B cell (primary cell): ENCODE data around the gene MYH11. TPM values are rescaled to one million over a fixed set of nuclear protein-coding genes. Genes with fewer than 3 reads are reported as not detected.

Experiments
- ATAC-seq: fragments of 200-7000 bp; cut with Tn5 transposase; one replicate; pipeline ENCODE4 v1.10.0; 2021; ENCODE audit warnings: low read depth, mild to moderate bottlenecking, moderate number of reproducible peaks, moderate library complexity
- CTCF ChIA-PET: fragments of 350-600 bp; sonication (Branson Sonifier 250); formaldehyde crosslinking; loops from one replicate; lab custom pipeline; 2021; ENCODE audit warnings: antibody characterized with exemption, inconsistent platforms; lab: Charles Lee
- POLR2A ChIA-PET: fragments of 350-600 bp; sonication (Branson Sonifier 250); formaldehyde crosslinking; loops from one replicate; lab custom pipeline; 2021; ENCODE audit warnings: antibody characterized with exemption; lab: Charles Lee
- DNase-seq: peaks from one replicate; pipeline ENCODE4 v3.0.0; 2013
- H2AFZ ChIP-seq: 2 replicates; pipeline ENCODE4 v1.6.1; 2012; ENCODE audit warnings: mild to moderate bottlenecking, low read depth, low read length; ENCODE audit not compliant: insufficient read depth, poor library complexity, severe bottlenecking
- H3K27ac ChIP-seq, 2 donors: 1 replicate in 1 of 2; 2 replicates in 1 of 2; pipeline ENCODE4 v1.5.1; 2012 to 2013; ENCODE audit warnings: low read length in 2 of 2, mild to moderate bottlenecking in 2 of 2, moderate library complexity in 1 of 2
- H3K27me3 ChIP-seq, 4 experiments: fragments of 200-600 bp in 1 of 4; sonication (generic) in 1 of 4; replicated peaks in 1 of 4; 1 replicate in 2 of 4; 2 replicates in 2 of 4; pipeline versions ENCODE4 v1.6.1 to v1.7.0; 2013 to 2016; ENCODE audit warnings: low read length in 3 of 4, mild to moderate bottlenecking in 2 of 4, mixed read lengths in 1 of 4, moderate library complexity in 1 of 4; ENCODE audit not compliant: insufficient read depth in 4 of 4, control insufficient read depth in 3 of 4; ENCODE audit errors: control extremely low read depth in 1 of 4
- H3K36me3 ChIP-seq, 2 experiments: replicated peaks in 1 of 2; 1 replicate in 1 of 2; 2 replicates in 1 of 2; pipeline versions ENCODE4 v1.6.1 to v1.7.1; 2013; ENCODE audit warnings: low read length in 1 of 2; ENCODE audit not compliant: insufficient read depth in 2 of 2, control insufficient read depth in 1 of 2; ENCODE audit errors: control extremely low read depth in 1 of 2, extremely low read depth in 1 of 2
- H3K4me1 ChIP-seq, 2 donors: fragments of 200-600 bp in 1 of 2; sonication (generic) in 1 of 2; 1 replicate in 1 of 2; 2 replicates in 1 of 2; pipeline versions ENCODE4 v1.5.1 to v1.6.1; 2013 to 2017; ENCODE audit warnings: low read length in 2 of 2; ENCODE audit not compliant: control insufficient read depth in 2 of 2, insufficient read depth in 2 of 2
- H3K4me2 ChIP-seq: replicated peaks from 2 replicates; pipeline ENCODE3; 2012; ENCODE audit warnings: mild to moderate bottlenecking, low read depth, low read length; ENCODE audit not compliant: poor library complexity, severe bottlenecking
- H3K4me3 ChIP-seq, 5 experiments: fragments of 200-600 bp in 1 of 5; sonication (generic) in 1 of 5; 1 replicate in 3 of 5; 2 replicates in 2 of 5; pipeline versions ENCODE4 v1.5.1 to v1.7.0; 2011 to 2016; ENCODE audit warnings: low read length in 4 of 5, mild to moderate bottlenecking in 4 of 5, low read depth in 2 of 5, control low read depth in 1 of 5, moderate library complexity in 1 of 5; ENCODE audit not compliant: insufficient read depth in 1 of 5; ENCODE audit errors: control extremely low read depth in 1 of 5, extremely low read depth in 1 of 5
- H3K79me2 ChIP-seq: fragments of 200-600 bp; sonication (generic); one replicate; pipeline ENCODE4 v1.6.0; 2016; ENCODE audit warnings: low read length; ENCODE audit not compliant: control insufficient read depth, insufficient read depth
- H3K9ac ChIP-seq: fragments of 200-600 bp; sonication (generic); 2 replicates; pipeline ENCODE4 v1.6.1; 2017; ENCODE audit warnings: mild to moderate bottlenecking, low read length, moderate library complexity
- H3K9me3 ChIP-seq, 3 donors: one replicate each; pipeline versions ENCODE4 v1.6.1 to v1.7.1; 2013; ENCODE audit warnings: low read length in 2 of 3; ENCODE audit not compliant: control insufficient read depth in 2 of 3, insufficient read depth in 1 of 3; ENCODE audit errors: control extremely low read depth in 1 of 3
- H4K20me1 ChIP-seq: 2 replicates; pipeline ENCODE4 v1.6.0; 2012; ENCODE audit warnings: mild to moderate bottlenecking, low read length; ENCODE audit not compliant: insufficient read depth, control insufficient read depth, poor library complexity, severe bottlenecking
- H3K27ac Mint-ChIP-seq: one replicate; pipeline ENCODE4 v1.8.0; 2021; ENCODE audit warnings: mixed read lengths
- H3K27me3 Mint-ChIP-seq: one replicate; pipeline ENCODE4 v1.8.0; 2021; ENCODE audit warnings: mixed read lengths
- H3K4me1 Mint-ChIP-seq: one replicate; pipeline ENCODE4 v1.8.0; 2021; ENCODE audit warnings: mixed read lengths
- H3K4me3 Mint-ChIP-seq: one replicate; pipeline ENCODE4 v1.8.0; 2021; ENCODE audit warnings: mixed read lengths
- H3K9me3 Mint-ChIP-seq: one replicate; pipeline ENCODE4 v1.8.0; 2022; ENCODE audit warnings: mixed read lengths; ENCODE audit not compliant: insufficient read depth
- EZH2 ChIP-seq: IDR thresholded peaks from 2 replicates; pipeline ENCODE4 v1.6.1; 2012; ENCODE audit warnings: borderline replicate concordance, low read depth, mild to moderate bottlenecking, moderate library complexity, low read length; ENCODE audit not compliant: insufficient read depth, poor library complexity, severe bottlenecking
- WGBS: methylation state at CpG from one replicate; pipeline ENCODE4 v1.1.5; 2013; ENCODE audit warnings: missing lambda C conversion rate; ENCODE audit not compliant: insufficient coverage; 5-methylcytosine and 5-hydroxymethylcytosine counted together
- intact Hi-C: fragments of 100-400 bp; cut with micrococcal nuclease; formaldehyde crosslinking; loops from one replicate; pipeline ENCODE4 v1.10.0; 2022
- polyA plus RNA-seq: library from polyadenylated mRNA; depleted of rRNA; stranded (reverse); fragments of >200 nt; gene quantifications from 2 replicates; pipeline ENCODE4 v1.2.3, GENCODE V29; 2012
- total RNA-seq, 2 donors: library from RNA; stranded (reverse); fragments of 120-200 nt in 1 of 2; gene quantifications; 1 replicate in 1 of 2; 2 replicates in 1 of 2; pipeline versions ENCODE4 v1.2.3 to v1.2.4, GENCODE V29; 2013 to 2022
- TF ChIP-seq, protein P1 (sequence below): fragments of 200-600 bp; IDR thresholded peaks from one replicate; pipeline ENCODE4 v1.8.0; 2022; ENCODE audit warnings: antibody characterized with exemption, mild to moderate bottlenecking

Gene MYH11
- total and polyA plus RNA-seq, 2 donors (not counting 1 experiment from before 2014, with no cell fraction given): 0.05 to 0.16 TPM

DNA sequence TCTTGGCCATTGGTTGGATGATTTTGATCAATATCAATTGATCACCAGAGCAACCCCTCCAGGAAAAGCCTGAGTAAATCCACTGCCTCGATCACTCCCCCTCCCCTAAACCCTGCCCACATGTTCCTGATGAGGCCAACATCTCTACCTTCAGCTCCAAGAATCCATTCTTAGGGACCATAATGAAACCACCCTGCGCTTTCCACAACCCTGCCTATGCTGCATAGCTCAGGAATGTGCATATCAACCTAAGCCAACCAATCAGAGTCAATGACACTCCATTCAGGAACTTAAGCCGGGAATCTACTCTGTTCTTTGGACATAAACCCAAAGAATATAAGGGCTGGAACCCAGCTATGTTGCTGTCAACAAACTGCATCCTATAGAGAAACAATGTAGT, 86.3 kb downstream of the MYH11 start:
- DNase-seq: no peak
- no peaks in the 10 kb centered on the region for H3K36me3 ChIP-seq
- CTCF ChIA-PET: interaction anchor here (1.3 kb wide), 1 partner anchor 14 kb away, joined by 4 read pairs; no protein-coding TSS in a partner anchor
- H3K4me3 ChIP-seq: no peak overlapping the region
- Mint-ChIP-seq H3K27me3 (no peaks in the 10 kb centered on the region), H3K27ac (no peak overlapping the region), H3K4me1 (peaks cover 3% of the 10 kb centered on the region), H3K9me3 (no peaks in the 10 kb centered on the region), H3K4me3 (no peak overlapping the region)
- no peak overlapping the region for H3K9ac ChIP-seq
- H3K27me3 ChIP-seq: no peaks in the 10 kb centered on the region
- peaks cover 0 to 18% (median 0%) of the 10 kb centered on the region in 3 donors for H3K9me3 ChIP-seq
- intact Hi-C loops: no loop called here
- no peak for ATAC-seq
- peaks cover 0 to 5% of the 10 kb centered on the region in 2 donors for H3K4me1 ChIP-seq
- POLR2A ChIA-PET: no interaction called here
- H4K20me1 ChIP-seq: no peaks in the 10 kb centered on the region
- no peaks in the 10 kb centered on the region for H3K79me2 ChIP-seq
- H2AFZ ChIP-seq: no peak overlapping the region
- TF ChIP-seq, protein P1, sequence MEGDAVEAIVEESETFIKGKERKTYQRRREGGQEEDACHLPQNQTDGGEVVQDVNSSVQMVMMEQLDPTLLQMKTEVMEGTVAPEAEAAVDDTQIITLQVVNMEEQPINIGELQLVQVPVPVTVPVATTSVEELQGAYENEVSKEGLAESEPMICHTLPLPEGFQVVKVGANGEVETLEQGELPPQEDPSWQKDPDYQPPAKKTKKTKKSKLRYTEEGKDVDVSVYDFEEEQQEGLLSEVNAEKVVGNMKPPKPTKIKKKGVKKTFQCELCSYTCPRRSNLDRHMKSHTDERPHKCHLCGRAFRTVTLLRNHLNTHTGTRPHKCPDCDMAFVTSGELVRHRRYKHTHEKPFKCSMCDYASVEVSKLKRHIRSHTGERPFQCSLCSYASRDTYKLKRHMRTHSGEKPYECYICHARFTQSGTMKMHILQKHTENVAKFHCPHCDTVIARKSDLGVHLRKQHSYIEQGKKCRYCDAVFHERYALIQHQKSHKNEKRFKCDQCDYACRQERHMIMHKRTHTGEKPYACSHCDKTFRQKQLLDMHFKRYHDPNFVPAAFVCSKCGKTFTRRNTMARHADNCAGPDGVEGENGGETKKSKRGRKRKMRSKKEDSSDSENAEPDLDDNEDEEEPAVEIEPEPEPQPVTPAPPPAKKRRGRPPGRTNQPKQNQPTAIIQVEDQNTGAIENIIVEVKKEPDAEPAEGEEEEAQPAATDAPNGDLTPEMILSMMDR: no peak
- no peak for TF ChIP-seq EZH2
- no peak overlapping the region for H3K4me2 ChIP-seq
- H3K27ac ChIP-seq: no peak overlapping the region
- 85% methylated on average over 3 of the region's 3 CpGs for WGBS

DNA sequence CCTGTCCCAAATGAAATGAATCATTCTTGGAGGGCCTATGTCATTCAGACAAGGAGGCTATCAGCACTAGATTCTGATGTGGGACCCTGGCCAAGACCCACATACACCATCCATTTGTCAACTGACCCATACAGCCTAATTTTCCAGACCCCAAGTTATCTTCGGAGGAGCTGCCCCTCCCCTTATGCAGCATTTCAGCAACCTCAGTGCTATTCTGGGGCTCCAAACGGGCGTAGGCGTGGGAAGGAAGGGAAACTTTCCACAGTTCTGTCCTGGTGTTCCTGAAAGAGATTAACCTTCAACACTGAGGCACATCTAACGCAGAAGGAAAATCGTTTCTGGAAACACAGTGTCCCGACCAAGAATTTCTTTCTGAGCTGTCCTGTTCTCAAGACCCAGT, 86.7 kb downstream of the MYH11 start:
- H3K27ac Mint-ChIP-seq: no peak overlapping the region

More for the DNA sequence above, 86.7 kb downstream of the MYH11 start:
- Histone ChIP-seq H3K36me3 (no peaks in the 10 kb centered on the region), H4K20me1 (no peaks in the 10 kb centered on the region), H3K4me3 (no peak overlapping the region), H3K27ac (no peak overlapping the region), H3K4me2 (no peak overlapping the region), H3K4me1 (peaks cover 0 to 5% of the 10 kb centered on the region in 2 donors), H2AFZ (no peak overlapping the region), H3K9ac (no peak overlapping the region), H3K79me2 (no peaks in the 10 kb centered on the region), H3K27me3 (no peaks in the 10 kb centered on the region), H3K9me3 (peaks cover 0 to 18% (median 0%) of the 10 kb centered on the region in 3 donors)
- no peaks in the 10 kb centered on the region for H3K9me3 Mint-ChIP-seq
- H3K4me1 Mint-ChIP-seq: peaks cover 3% of the 10 kb centered on the region
- TF ChIP-seq EZH2: no peak
- TF ChIP-seq, protein P1: no peak
- no peak for DNase-seq
- H3K4me3 Mint-ChIP-seq: no peak overlapping the region
- 81% methylated on average over 4 of the region's 7 CpGs for WGBS
- intact Hi-C loops: no loop called here
- POLR2A ChIA-PET: no interaction called here
- no peak for ATAC-seq
- no peaks in the 10 kb centered on the region for H3K27me3 Mint-ChIP-seq
- CTCF ChIA-PET: interaction anchor here (1.3 kb wide), 1 partner anchor 13 kb away, joined by 4 read pairs; no protein-coding TSS in a partner anchor
